ENCODE data around the gene ANXA3. TPM values are rescaled to one million over a fixed set of nuclear protein-coding genes. Genes with fewer than 3 reads are reported as not detected.

Gene ANXA3
- total RNA-seq, 1 donor, result 12.3 TPM

GRCh38 chr4:78638337-78639172, 87.0 kb downstream of the ANXA3 start:
- TF ChIP-seq, protein P1, sequence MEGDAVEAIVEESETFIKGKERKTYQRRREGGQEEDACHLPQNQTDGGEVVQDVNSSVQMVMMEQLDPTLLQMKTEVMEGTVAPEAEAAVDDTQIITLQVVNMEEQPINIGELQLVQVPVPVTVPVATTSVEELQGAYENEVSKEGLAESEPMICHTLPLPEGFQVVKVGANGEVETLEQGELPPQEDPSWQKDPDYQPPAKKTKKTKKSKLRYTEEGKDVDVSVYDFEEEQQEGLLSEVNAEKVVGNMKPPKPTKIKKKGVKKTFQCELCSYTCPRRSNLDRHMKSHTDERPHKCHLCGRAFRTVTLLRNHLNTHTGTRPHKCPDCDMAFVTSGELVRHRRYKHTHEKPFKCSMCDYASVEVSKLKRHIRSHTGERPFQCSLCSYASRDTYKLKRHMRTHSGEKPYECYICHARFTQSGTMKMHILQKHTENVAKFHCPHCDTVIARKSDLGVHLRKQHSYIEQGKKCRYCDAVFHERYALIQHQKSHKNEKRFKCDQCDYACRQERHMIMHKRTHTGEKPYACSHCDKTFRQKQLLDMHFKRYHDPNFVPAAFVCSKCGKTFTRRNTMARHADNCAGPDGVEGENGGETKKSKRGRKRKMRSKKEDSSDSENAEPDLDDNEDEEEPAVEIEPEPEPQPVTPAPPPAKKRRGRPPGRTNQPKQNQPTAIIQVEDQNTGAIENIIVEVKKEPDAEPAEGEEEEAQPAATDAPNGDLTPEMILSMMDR (IDR thresholded peaks at IDR 0.05; ENCODE audit: insufficient read depth, low read length), result no peak
- no peak overlapping the region for H3K4me3 ChIP-seq (ENCODE audit: low read depth, low read length)
- DNase-seq (ENCODE audit: low read depth), result no peak

DNA sequence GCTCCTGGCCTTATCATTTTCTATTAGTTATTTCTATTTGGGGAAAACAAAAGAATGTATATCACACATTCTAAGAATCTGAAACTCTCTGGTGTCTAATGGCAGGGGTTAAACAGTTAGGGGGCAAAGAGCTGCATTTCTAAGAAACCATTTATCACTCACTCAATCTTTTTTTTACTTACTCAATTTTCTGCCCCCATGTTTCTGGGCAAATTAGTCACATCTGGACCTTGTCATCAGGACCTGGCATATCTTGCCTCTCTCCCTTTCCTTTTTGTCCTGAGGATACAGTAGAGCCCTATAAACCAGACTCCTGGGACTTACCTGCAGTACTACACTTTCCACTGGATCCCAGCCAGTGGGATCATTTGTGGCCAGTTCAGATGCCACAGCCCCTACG, 89.1 kb downstream of the ANXA3 start:
- no peak overlapping the region for H3K4me3 ChIP-seq (ENCODE audit: low read depth, low read length)
- DNase-seq (ENCODE audit: low read depth), result no peak
- TF ChIP-seq, protein P1 (IDR thresholded peaks at IDR 0.05; ENCODE audit: insufficient read depth, low read length), result no peak

GRCh38 chr4:78642934-78643333, 91.4 kb downstream of the ANXA3 start:
- no peak overlapping the region for H3K4me3 ChIP-seq (ENCODE audit: low read depth, low read length)
- TF ChIP-seq, protein P1 (IDR thresholded peaks at IDR 0.05; ENCODE audit: insufficient read depth, low read length), result no peak
- no peak for DNase-seq (ENCODE audit: low read depth)

GRCh38 chr4:78644063-78644691, 92.6 kb downstream of the ANXA3 start:
- TF ChIP-seq, protein P1 (IDR thresholded peaks at IDR 0.05; ENCODE audit: insufficient read depth, low read length), result no peak
- DNase-seq (ENCODE audit: low read depth), result no peak
- H3K4me3 ChIP-seq (ENCODE audit: low read depth, low read length), result no peak overlapping the region

- DNase-seq (ENCODE audit: low read depth), result peak; percentile 87
- no peak overlapping the region for H3K4me3 ChIP-seq (ENCODE audit: low read depth, low read length)
- TF ChIP-seq, protein P1 (IDR thresholded peaks at IDR 0.05; ENCODE audit: insufficient read depth, low read length), result peak; percentile 98
Observed at GRCh38 chr4:78644744-78645330, 93.3 kb downstream of the ANXA3 start.

DNA sequence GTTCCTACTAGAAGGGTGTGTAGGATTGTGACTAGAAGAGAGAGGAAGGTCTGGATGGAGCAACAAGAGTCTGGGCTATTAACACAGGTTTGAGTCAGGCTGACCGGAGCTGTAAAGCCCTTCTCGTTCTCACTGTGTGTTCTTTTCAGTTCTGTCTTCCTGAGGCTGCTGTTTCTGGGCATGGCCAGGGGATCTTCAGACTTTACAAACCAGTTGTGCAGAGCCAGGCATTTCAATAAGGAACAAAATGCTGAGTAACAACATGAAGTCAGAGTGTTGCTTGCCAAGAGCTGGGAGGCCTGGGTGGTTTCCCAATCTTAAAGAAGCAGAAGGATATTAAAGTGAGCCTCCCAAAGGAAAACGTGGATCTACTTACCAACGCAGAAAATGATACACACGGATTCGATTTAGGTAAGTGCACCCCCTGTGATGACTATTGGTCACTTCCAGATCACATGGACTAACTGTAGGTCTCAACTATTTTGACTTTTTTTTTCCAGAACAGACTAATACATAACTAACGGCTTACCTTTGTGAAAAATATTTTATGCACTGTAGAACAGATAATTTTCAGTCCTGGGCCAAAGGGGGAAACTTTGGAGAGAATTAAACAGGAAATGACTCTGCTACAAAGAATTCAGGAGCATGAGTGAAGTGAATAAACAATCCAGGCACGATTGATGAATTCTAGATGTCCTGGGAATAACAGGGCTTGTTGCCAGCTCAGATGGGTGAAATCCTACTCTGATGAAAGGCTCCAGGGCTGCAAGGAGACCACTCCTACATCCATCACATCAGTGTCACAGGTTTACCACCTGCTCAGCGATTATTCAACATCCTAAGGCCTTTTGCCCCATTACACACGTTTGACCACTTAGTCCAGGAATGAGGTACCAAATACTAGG, 94.5 kb downstream of the ANXA3 start:
- peak overlapping the region; percentile 45 for H3K4me3 ChIP-seq (ENCODE audit: low read depth, low read length)
- TF ChIP-seq, protein P1 (IDR thresholded peaks at IDR 0.05; ENCODE audit: insufficient read depth, low read length), result no peak
- DNase-seq (ENCODE audit: low read depth), result peak; percentile 98
